ENCODE results near the gene DDR2. TPM values are rescaled to one million over a fixed set of nuclear protein-coding genes. Genes with fewer than 3 reads are reported as not detected.

Gene DDR2
- total RNA-seq, 2 donors from 2014 or later, result 41.6 to 69.9 TPM

GRCh38 chr1:162753998-162754585 lies 121.8 kb downstream of the DDR2 start:
- Histone ChIP-seq H3K4me1 (no peaks in the 10 kb centered on the region), H3K9me3 (no peaks in the 10 kb centered on the region), H3K27me3 (no peaks in the 10 kb centered on the region), H3K4me3 (no peak overlapping the region), H3K27ac (no peak overlapping the region), H3K36me3 (peaks cover 40% of the 10 kb centered on the region)
- no peak for TF ChIP-seq CTCF (IDR thresholded peaks at IDR 0.05)
- no peak for DNase-seq (ENCODE audit: low spot score)

GRCh38 chr1:162755306-162755705 lies 123.0 kb downstream of the DDR2 start:
- no peak for TF ChIP-seq CTCF (IDR thresholded peaks at IDR 0.05)
- Histone ChIP-seq H3K27me3 (no peaks in the 10 kb centered on the region), H3K4me3 (no peak overlapping the region), H3K36me3 (peaks cover 49% of the 10 kb centered on the region), H3K9me3 (no peaks in the 10 kb centered on the region), H3K4me1 (no peaks in the 10 kb centered on the region), H3K27ac (no peak overlapping the region)
- no peak for DNase-seq (ENCODE audit: low spot score)

- H3K36me3 ChIP-seq, result peaks cover 59% of the 10 kb centered on the region
- H3K27me3 ChIP-seq, result no peaks in the 10 kb centered on the region
- H3K4me3 ChIP-seq, result no peak overlapping the region
- H3K4me1 ChIP-seq, result no peaks in the 10 kb centered on the region
- H3K9me3 ChIP-seq, result no peaks in the 10 kb centered on the region
- no peak for DNase-seq (ENCODE audit: low spot score)
- TF ChIP-seq CTCF (IDR thresholded peaks at IDR 0.05), result peak in 1 of 2 donors; percentile 11
- no peak overlapping the region for H3K27ac ChIP-seq
Observed at GRCh38 chr1:162756523-162756922, 124.3 kb downstream of the DDR2 start.

- no peak for TF ChIP-seq CTCF (IDR thresholded peaks at IDR 0.05)
- no peak for DNase-seq (ENCODE audit: low spot score)
- H3K4me1 ChIP-seq, result no peaks in the 10 kb centered on the region
- peaks cover 65% of the 10 kb centered on the region for H3K36me3 ChIP-seq
- no peak overlapping the region for H3K4me3 ChIP-seq
- H3K27ac ChIP-seq, result no peak overlapping the region
- no peaks in the 10 kb centered on the region for H3K27me3 ChIP-seq
- H3K9me3 ChIP-seq, result no peaks in the 10 kb centered on the region
Observed at GRCh38 chr1:162757476-162757875, 125.2 kb downstream of the DDR2 start.

GRCh38 chr1:162765788-162766187 lies 133.5 kb downstream of the DDR2 start:
- Histone ChIP-seq H3K9me3 (no peaks in the 10 kb centered on the region), H3K27me3 (no peaks in the 10 kb centered on the region), H3K4me1 (no peaks in the 10 kb centered on the region), H3K4me3 (no peak overlapping the region), H3K27ac (no peak overlapping the region), H3K36me3 (peaks cover 32% of the 10 kb centered on the region)
- no peak for TF ChIP-seq CTCF (IDR thresholded peaks at IDR 0.05)
- DNase-seq (ENCODE audit: low spot score), result no peak

- peak overlapping the region; percentile 10 to 67 for H3K27ac ChIP-seq
- peaks cover 54% of the 10 kb centered on the region for H3K36me3 ChIP-seq
- H3K9me3 ChIP-seq, result no peaks in the 10 kb centered on the region
- H3K27me3 ChIP-seq, result no peaks in the 10 kb centered on the region
- no peak overlapping the region for H3K4me3 ChIP-seq
- no peak for DNase-seq (ENCODE audit: low spot score)
- TF ChIP-seq CTCF (IDR thresholded peaks at IDR 0.05), result no peak
- H3K4me1 ChIP-seq, result no peaks in the 10 kb centered on the region
Observed at GRCh38 chr1:162772571-162773154, 140.4 kb downstream of the DDR2 start.
